Esophagus (tissue), 2 donors: ENCODE data around the gene LRRC71. TPM values are rescaled to one million over a fixed set of nuclear protein-coding genes. Genes with fewer than 3 reads are reported as not detected.

Experiments used
- H3K27ac ChIP-seq, 2 donors: one replicate each; pipeline ENCODE4 v1.5.1; 2013; ENCODE audit warnings: low read depth in 2 of 2, mild to moderate bottlenecking in 2 of 2, inconsistent platforms in 1 of 2, low read length in 1 of 2, moderate library complexity in 1 of 2
- H3K27me3 ChIP-seq, 2 donors: one replicate each; pipeline ENCODE4 v1.6.1; 2013; ENCODE audit warnings: low read length in 2 of 2, control low read depth in 1 of 2, mild to moderate bottlenecking in 1 of 2; ENCODE audit not compliant: insufficient read depth in 2 of 2, control insufficient read depth in 1 of 2
- H3K36me3 ChIP-seq, 2 donors: one replicate each; pipeline ENCODE4 v1.6.1; 2013; ENCODE audit warnings: low read length in 1 of 2; ENCODE audit not compliant: control insufficient read depth in 2 of 2, insufficient read depth in 2 of 2
- H3K4me1 ChIP-seq, 2 donors: one replicate each; pipeline ENCODE4 v1.6.1; 2013; ENCODE audit warnings: low read length in 1 of 2; ENCODE audit not compliant: control insufficient read depth in 2 of 2, insufficient read depth in 2 of 2
- H3K4me3 ChIP-seq, 2 donors: one replicate each; pipeline ENCODE4 v1.5.1; 2013; ENCODE audit warnings: low read length in 2 of 2, mild to moderate bottlenecking in 2 of 2, low read depth in 1 of 2, moderate library complexity in 1 of 2
- H3K9me3 ChIP-seq, 2 donors: one replicate each; pipeline ENCODE4 v1.6.1; 2013; ENCODE audit warnings: mild to moderate bottlenecking in 2 of 2, low read depth in 1 of 2, low read length in 1 of 2, moderate library complexity in 1 of 2; ENCODE audit not compliant: control insufficient read depth in 2 of 2, insufficient read depth in 1 of 2
- WGBS, 2 donors: extraction: QIAGEN DNeasy Blood & Tissue Kit; methylation state at CpG; one replicate each; pipeline ENCODE4 v1.1.7; 2013; 5-methylcytosine and 5-hydroxymethylcytosine counted together
- polyA plus RNA-seq, 2 donors: library from polyadenylated mRNA; stranded (reverse); fragments of 200-250 nt; gene quantifications; one replicate each; pipeline ENCODE4 v1.2.3, GENCODE V29; 2013
- donor health status: healthy with polysubstance abuse.
- donor health status: Bipolar disorder and iron deficiency.

Gene LRRC71
- polyA plus RNA-seq, 2 donors, result 0.04 TPM; not detected in 1

DNA sequence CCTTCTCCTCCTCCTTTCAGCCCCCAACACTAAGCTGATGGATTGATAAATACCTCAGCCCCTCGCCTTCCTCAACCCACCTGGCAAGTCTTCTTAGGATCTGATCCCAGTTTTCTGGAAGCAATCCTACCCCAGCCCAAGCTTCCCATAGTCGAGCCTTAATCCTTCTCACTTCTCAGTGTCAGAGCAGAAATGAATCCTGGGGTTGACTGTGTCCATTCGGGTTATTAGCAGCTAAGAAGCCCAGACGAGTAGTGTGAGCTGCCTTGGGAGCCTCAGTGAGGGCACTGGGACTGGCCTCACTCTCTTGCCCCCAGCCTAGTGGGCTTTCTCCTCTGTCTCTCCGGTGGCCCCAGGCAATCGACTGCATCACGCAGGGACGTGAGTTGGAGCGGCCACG is 39.3 kb upstream of the LRRC71 start:
- no peak overlapping the region for H3K27ac ChIP-seq
- H3K27me3 ChIP-seq, result peaks cover 0 to 3% of the 10 kb centered on the region in 2 donors
- no peaks in the 10 kb centered on the region for H3K36me3 ChIP-seq

DNA sequence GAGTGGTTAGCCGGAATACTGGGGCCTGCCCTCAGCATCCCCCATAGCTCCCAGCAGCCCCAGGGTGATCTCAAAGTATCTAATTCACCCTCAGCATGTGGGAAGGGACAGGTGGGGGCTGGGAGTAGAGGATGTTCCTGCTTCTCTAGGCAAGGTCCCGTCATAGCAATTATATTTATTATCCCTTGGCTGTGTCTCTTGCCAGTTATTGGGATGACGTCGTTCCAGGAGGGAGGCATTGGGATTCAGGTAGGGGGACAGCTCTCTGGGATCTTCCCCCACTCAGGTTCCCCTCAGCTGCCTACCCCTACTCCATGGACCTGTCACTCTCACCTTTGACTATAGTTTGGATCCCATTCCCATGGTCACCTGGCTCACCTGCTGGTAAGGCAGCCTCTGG is 38.8 kb upstream of the LRRC71 start:
- no peaks in the 10 kb centered on the region for H3K36me3 ChIP-seq
- WGBS, 2 donors, result 56 to 75% methylated on average over 4 of the region's 4 CpGs
- no peak overlapping the region for H3K4me3 ChIP-seq
- peaks cover 0 to 3% of the 10 kb centered on the region in 2 donors for H3K27me3 ChIP-seq
- no peak overlapping the region for H3K27ac ChIP-seq
- no peaks in the 10 kb centered on the region for H3K4me1 ChIP-seq
- no peaks in the 10 kb centered on the region for H3K9me3 ChIP-seq

More for the DNA sequence above, 39.3 kb upstream of the LRRC71 start:
- no peak overlapping the region for H3K4me3 ChIP-seq
- H3K4me1 ChIP-seq, result no peaks in the 10 kb centered on the region
- H3K9me3 ChIP-seq, result no peaks in the 10 kb centered on the region
- WGBS, 2 donors, result 58 to 64% methylated on average over 10 of the region's 10 CpGs

DNA sequence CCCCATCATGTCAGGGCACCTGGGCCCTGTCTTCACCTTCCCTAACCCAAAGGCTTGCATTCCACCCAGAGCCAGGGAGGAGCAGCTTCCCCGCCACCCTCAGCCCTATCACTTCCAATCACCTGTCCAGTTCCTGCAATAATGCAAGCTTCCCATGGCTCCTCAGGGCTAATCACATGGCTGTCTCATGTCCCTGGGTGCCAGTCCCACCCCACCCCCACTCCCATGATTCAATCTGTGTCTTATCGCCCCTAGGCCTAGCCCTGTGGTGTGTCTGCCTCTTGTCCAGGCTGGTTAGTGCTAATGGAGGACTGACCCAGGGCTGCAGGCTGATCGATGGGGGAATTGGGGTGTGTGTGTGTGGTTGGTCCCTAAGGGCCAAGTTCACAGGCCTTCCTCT is 37.9 kb upstream of the LRRC71 start:
- Histone ChIP-seq H3K27ac (no peak overlapping the region), H3K9me3 (no peaks in the 10 kb centered on the region), H3K4me3 (no peak overlapping the region), H3K27me3 (peaks cover 0 to 3% of the 10 kb centered on the region in 2 donors), H3K36me3 (no peaks in the 10 kb centered on the region), H3K4me1 (no peaks in the 10 kb centered on the region)
- 79% methylated on average over 3 of the region's 3 CpGs for WGBS, 2 donors

DNA sequence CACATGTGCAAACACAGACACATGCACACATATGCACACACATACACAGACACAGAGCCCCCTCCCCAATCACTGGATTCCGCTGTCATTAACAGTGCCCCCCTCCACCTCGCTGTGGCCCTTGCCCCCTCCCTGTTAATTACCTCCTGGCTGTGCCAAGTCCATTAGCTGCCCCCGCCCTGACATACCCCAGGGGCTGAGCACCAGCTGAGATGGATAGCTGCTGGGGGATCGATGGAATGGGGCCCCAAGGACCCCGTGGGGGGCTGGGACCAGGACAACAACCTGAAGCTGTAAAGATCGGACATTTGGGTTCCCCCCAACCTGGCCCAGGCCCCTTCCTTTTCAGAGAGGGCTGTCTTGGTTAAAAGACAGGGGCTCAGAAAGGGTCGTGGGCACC is 36.5 kb upstream of the LRRC71 start:
- WGBS, 2 donors, result 68 to 69% methylated on average over 7 of the region's 7 CpGs
- H3K27ac ChIP-seq, result no peak overlapping the region
- no peak overlapping the region for H3K4me3 ChIP-seq
- H3K27me3 ChIP-seq, result peaks cover 0 to 3% of the 10 kb centered on the region in 2 donors
- no peaks in the 10 kb centered on the region for H3K36me3 ChIP-seq
- no peaks in the 10 kb centered on the region for H3K4me1 ChIP-seq
- no peaks in the 10 kb centered on the region for H3K9me3 ChIP-seq

DNA sequence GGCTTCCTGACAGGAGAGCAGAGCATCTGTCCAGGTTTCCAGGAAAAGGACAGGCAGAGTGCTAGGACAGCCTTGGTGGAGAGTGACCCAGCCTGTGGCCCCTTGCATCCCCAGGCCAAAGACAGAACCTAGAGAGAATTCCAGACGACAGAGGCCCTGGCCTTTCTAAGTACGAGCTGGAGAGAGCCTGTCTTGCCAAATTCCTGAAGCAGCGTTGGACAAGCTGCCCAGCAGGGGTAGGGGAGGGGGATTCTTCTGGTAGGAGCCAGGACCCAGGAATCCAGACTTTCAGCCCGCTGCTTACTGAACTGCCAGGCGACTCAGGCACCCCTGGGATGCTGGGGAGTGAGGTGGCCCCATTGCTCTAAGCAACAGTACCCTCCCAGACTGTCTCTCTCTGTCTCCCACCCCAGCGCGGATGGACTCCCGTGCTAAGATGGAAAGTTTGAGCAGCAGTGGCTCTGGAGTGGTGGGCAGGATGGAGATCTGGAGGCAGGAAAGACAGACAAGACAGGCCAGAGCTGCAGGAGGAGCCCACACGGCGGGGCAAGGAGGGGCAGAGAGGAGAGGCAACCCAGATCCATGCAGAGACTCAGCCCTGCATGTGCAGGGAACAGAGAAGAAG is 35.8 kb upstream of the LRRC71 start:
- H3K27ac ChIP-seq, result no peak overlapping the region

DNA sequence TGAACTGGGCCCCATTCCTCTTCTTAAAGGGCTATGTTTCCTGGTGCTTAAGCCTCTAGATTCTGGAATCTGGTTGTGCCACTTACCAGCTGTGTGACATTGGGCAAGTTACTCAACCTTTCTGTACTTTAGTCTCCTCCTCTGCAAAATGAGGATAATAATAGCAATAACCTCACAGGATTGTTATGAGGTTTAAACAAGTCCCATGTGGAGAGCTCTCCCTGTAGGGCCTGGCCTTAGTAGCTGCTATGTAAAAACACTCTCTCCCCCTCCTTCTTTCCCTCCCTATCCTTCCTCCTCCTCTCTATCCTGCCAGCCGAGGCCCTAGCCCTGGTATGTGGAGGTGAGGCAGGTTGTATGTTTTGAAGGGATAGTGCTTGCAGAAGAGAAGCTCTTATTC is 35.1 kb upstream of the LRRC71 start:
- H3K27me3 ChIP-seq, result peaks cover 0 to 3% of the 10 kb centered on the region in 2 donors
- 35 to 50% methylated on average over 1 of the region's 1 CpG for WGBS, 2 donors

More for the DNA sequence above, 35.8 kb upstream of the LRRC71 start:
- Histone ChIP-seq H3K9me3 (no peaks in the 10 kb centered on the region), H3K4me3 (no peak overlapping the region), H3K4me1 (no peaks in the 10 kb centered on the region), H3K27me3 (peaks cover 0 to 3% of the 10 kb centered on the region in 2 donors), H3K36me3 (no peaks in the 10 kb centered on the region)
- WGBS, 2 donors, result 65 to 66% methylated on average over 10 of the region's 10 CpGs

DNA sequence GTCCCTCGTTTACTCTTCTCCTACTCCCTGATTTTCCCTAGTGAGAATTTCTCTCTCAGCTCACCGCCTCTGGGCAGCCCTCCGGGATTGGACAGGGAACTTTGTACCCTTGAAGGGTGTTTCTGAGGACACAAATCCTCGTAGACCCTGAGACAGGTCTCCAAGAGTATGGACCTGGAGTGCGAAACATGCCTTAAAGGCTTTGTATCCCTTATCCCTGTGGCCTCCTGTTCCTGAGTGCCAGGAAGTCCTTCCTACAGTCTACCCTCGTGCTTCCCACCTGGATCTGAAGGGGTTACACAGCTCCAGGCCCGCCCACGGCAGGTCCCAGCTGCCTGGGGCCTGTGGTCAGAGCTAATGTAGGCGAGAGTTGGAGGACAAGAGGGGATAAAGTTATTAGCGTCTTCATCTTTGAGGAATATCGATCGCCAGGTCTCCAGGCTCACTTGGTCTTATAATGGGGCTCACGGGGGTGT is 34.5 kb upstream of the LRRC71 start:
- H3K27ac ChIP-seq, result no peak overlapping the region
- no peaks in the 10 kb centered on the region for H3K36me3 ChIP-seq
- no peaks in the 10 kb centered on the region for H3K4me1 ChIP-seq
- peaks cover 0 to 3% of the 10 kb centered on the region in 2 donors for H3K27me3 ChIP-seq
- no peak overlapping the region for H3K4me3 ChIP-seq
- WGBS, 2 donors, result 63 to 66% methylated on average over 13 of the region's 13 CpGs
- no peaks in the 10 kb centered on the region for H3K9me3 ChIP-seq

More for the DNA sequence above, 35.1 kb upstream of the LRRC71 start:
- Histone ChIP-seq H3K27ac (no peak overlapping the region), H3K4me3 (no peak overlapping the region), H3K4me1 (no peaks in the 10 kb centered on the region), H3K9me3 (no peaks in the 10 kb centered on the region), H3K36me3 (no peaks in the 10 kb centered on the region)

DNA sequence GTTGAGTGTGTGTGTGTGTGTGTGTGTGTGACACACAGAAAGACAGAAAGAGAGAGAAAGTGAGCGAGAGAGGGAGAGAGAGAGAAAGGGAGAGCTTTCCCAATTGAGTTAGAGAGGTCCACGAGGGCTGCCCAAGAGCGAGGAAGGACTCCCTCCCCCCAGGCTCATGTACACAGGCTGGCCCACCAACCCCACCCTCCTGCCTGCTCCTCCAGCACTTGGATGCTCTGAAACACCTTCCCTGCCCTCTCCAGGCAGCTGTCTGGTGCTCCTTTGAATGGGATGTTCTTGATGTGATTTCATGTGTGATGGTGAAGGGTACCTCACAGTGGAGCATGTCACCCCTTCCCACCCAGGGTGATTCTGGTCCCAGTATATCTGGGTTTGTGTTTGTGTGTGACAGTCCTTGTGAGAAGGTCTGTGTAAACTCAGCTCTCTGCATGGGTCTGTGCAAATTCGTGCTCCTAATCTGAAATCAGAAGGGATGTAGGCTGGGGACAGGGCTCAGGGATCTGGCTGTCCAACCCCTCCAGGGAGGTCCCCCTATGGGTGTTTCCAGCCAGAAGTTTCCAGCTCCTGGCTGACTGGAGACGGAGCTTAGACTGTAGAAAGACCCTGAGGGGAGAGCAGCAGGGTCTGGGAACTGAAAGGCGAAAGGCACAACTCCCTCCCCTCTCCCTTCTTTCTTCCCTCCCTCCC is 33.7 kb upstream of the LRRC71 start:
- peaks cover 0 to 3% of the 10 kb centered on the region in 2 donors for H3K27me3 ChIP-seq
- H3K9me3 ChIP-seq, result no peaks in the 10 kb centered on the region
- 36 to 51% methylated on average over 4 to 6 of the region's 6 CpGs for WGBS, 2 donors
- H3K27ac ChIP-seq, result no peak overlapping the region
- H3K4me3 ChIP-seq, result no peak overlapping the region
- no peaks in the 10 kb centered on the region for H3K36me3 ChIP-seq
- no peaks in the 10 kb centered on the region for H3K4me1 ChIP-seq

DNA sequence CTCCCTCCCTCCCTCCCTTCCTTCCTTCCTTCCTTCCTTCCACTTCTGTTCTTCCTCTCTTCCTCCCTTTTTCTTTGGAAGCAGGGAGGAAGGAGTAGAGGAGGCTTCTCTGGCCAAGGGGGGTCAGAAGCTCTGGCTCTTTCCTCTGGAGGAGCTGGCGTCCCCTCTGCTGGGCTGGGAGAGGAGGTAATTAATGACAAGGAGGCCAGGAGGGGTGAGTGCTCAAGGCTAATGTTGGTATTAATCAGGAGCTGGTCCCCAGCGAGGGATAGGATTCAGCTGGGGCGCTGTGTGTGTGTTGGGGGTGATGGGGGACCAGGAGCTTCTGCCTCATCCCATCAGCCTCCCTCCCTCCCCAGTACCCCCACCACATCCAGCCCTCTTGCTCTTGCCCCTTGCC is 33.1 kb upstream of the LRRC71 start:
- Histone ChIP-seq H3K27me3 (peaks cover 0 to 3% of the 10 kb centered on the region in 2 donors), H3K9me3 (no peaks in the 10 kb centered on the region), H3K36me3 (no peaks in the 10 kb centered on the region), H3K27ac (no peak overlapping the region), H3K4me1 (no peaks in the 10 kb centered on the region), H3K4me3 (no peak overlapping the region)
- WGBS, 2 donors, result 34 to 43% methylated on average over 2 to 3 of the region's 3 CpGs
